Fibroblast of lung (primary cell): ENCODE measurements around the gene CLNS1A.

ENCODE experiments used
- CTCF ChIP-seq, 2 donors: IDR thresholded peaks in 1 of 2; conservative IDR thresholded peaks in 1 of 2; 1 replicate in 1 of 2; 2 replicates in 1 of 2; pipeline ENCODE4 v1.5.1; 2011 to 2012; ENCODE audit warnings: low read length in 2 of 2, control low read depth in 1 of 2, inconsistent platforms in 1 of 2, low read depth in 1 of 2, mild to moderate bottlenecking in 1 of 2
- EZH2 ChIP-seq: IDR thresholded peaks from 2 replicates; pipeline ENCODE4 v1.5.1; 2012; ENCODE audit warnings: low read length, control low read depth, mild to moderate bottlenecking; ENCODE audit errors: missing control alignments

- TF ChIP-seq CTCF (conservative IDR thresholded peaks at IDR 0.05 in 1 of 2, IDR thresholded peaks at IDR 0.05 in 1 of 2; ENCODE audit: low read depth in 1 of 2, low read length in 2 of 2) (no peak), EZH2 (no peak)
Measured at GRCh38 chr11:77592727-77593126, 44.9 kb downstream of the CLNS1A start.
